Stomach (tissue), 4 donors: Measurements from ENCODE around the gene MIA3.

ENCODE experiments used
- CTCF ChIP-seq, 7 experiments: fragments of 450-650 bp in 4 of 7; fragments of 200-600 bp in 3 of 7; sonication (generic) in 3 of 7; IDR thresholded peaks; one replicate each; pipeline ENCODE4 v1.5.1; 2016 to 2019; ENCODE audit warnings: antibody characterized with exemption in 7 of 7, control low read depth in 2 of 7, mild to moderate bottlenecking in 1 of 7
- POLR2A ChIP-seq, 4 donors: fragments of 450-650 bp; IDR thresholded peaks; one replicate each; pipeline ENCODE4 v1.6.1; 2016; ENCODE audit warnings: antibody characterized with exemption in 4 of 4, control low read depth in 2 of 4, mild to moderate bottlenecking in 1 of 4, moderate library complexity in 1 of 4

GRCh38 chr1:222592171-222592570 is 25.7 kb upstream of the MIA3 start:
- TF ChIP-seq CTCF (IDR thresholded peaks at IDR 0.05), result no peak
- no peak for TF ChIP-seq POLR2A (IDR thresholded peaks at IDR 0.05)
